H1 (cell line): ENCODE results near the gene SLC2A11. TPM values are rescaled to one million over a fixed set of nuclear protein-coding genes. Genes with fewer than 3 reads are reported as not detected.

ENCODE experiments used
- CTCF ChIA-PET: fragments of 300-600 bp; sonication (Branson Sonifier 250); formaldehyde crosslinking; loops from one replicate; lab custom pipeline; 2021; ENCODE audit not compliant: partially characterized antibody; lab: Charles Lee
- POLR2A ChIA-PET: fragments of 300-600 bp; sonication (Branson Sonifier 250); formaldehyde crosslinking; loops from one replicate; lab custom pipeline; 2021; ENCODE audit warnings: inconsistent platforms; ENCODE audit not compliant: partially characterized antibody; lab: Charles Lee
- DNase-seq, 2 experiments: peaks; one replicate each; pipeline versions ENCODE4 v3.0.0 to v3.0.0-alpha.2; 2010 to 2022; ENCODE audit warnings: low spot score in 2 of 2, low read depth in 1 of 2, mixed read lengths in 1 of 2
- FAIRE-seq: peaks from 2 replicates; lab custom pipeline; 2011; peaks lifted over from hg19 to GRCh38; lab: Jason Lieb, UNC
- H2AFZ ChIP-seq: 2 replicates; pipeline ENCODE4 v1.8.1; 2012; ENCODE audit warnings: low read length, inconsistent platforms
- H2AK5ac ChIP-seq: 2 replicates; pipeline ENCODE4 v1.6.1; 2013; ENCODE audit warnings: low read depth, low read length
- H2BK120ac ChIP-seq: replicated peaks from 2 replicates; pipeline ENCODE3; 2013; ENCODE audit warnings: low read depth, low read length, inconsistent platforms
- H2BK12ac ChIP-seq: 2 replicates; pipeline ENCODE4 v1.6.1; 2013; ENCODE audit warnings: low read depth, low read length
- H2BK15ac ChIP-seq: 2 replicates; pipeline ENCODE4 v1.6.1; 2013; ENCODE audit warnings: low read length
- H2BK20ac ChIP-seq: 2 replicates; pipeline ENCODE4 v1.6.1; 2013; ENCODE audit warnings: low read length
- H2BK5ac ChIP-seq: 2 replicates; pipeline ENCODE4 v1.6.1; 2013; ENCODE audit warnings: low read depth, low read length
- H3K14ac ChIP-seq: 2 replicates; pipeline ENCODE4 v1.6.1; 2013; ENCODE audit warnings: inconsistent platforms; ENCODE audit not compliant: insufficient read length
- H3K18ac ChIP-seq: 2 replicates; pipeline ENCODE4 v1.6.1; 2013; ENCODE audit warnings: low read length; ENCODE audit errors: extremely low read depth
- H3K23ac ChIP-seq: 2 replicates; pipeline ENCODE4 v1.6.1; 2013; ENCODE audit warnings: inconsistent platforms; ENCODE audit not compliant: insufficient read length
- H3K23me2 ChIP-seq: 2 replicates; pipeline ENCODE4 v1.6.1; 2013; ENCODE audit warnings: low read depth, low read length
- H3K27ac ChIP-seq: 2 replicates; pipeline ENCODE4 v1.6.1; 2011; ENCODE audit warnings: low read depth, low read length, inconsistent platforms
- H3K27me3 ChIP-seq, 4 experiments: replicated peaks in 1 of 4; 1 replicate in 1 of 4; 2 replicates in 3 of 4; pipeline versions ENCODE4 v1.6.1 to v1.8.1; 2011 to 2013; ENCODE audit warnings: low read length in 3 of 4, mild to moderate bottlenecking in 3 of 4, inconsistent platforms in 2 of 4, mixed read lengths in 2 of 4, moderate library complexity in 1 of 4; ENCODE audit not compliant: control insufficient read depth in 3 of 4, insufficient read depth in 3 of 4; ENCODE audit errors: extremely low read depth in 1 of 4
- H3K36me3 ChIP-seq, 4 experiments: 2 replicates each; pipeline versions ENCODE4 v1.6.1 to v1.8.1; 2011 to 2013; ENCODE audit warnings: mild to moderate bottlenecking in 4 of 4, low read length in 3 of 4, moderate library complexity in 2 of 4, control low read depth in 1 of 4, inconsistent platforms in 1 of 4; ENCODE audit not compliant: insufficient read depth in 4 of 4, control insufficient read depth in 2 of 4
- H3K4ac ChIP-seq: replicated peaks from 2 replicates; pipeline ENCODE3; 2013; ENCODE audit warnings: low read length, low read depth, mixed read lengths, inconsistent platforms; ENCODE audit not compliant: insufficient read length
- H3K4me1 ChIP-seq, 4 experiments: replicated peaks in 1 of 4; 1 replicate in 1 of 4; 2 replicates in 3 of 4; pipeline versions ENCODE4 v1.6.1 to v1.8.1; 2011 to 2013; ENCODE audit warnings: low read length in 3 of 4, inconsistent platforms in 2 of 4, mixed read lengths in 1 of 4; ENCODE audit not compliant: insufficient read depth in 4 of 4, control insufficient read depth in 3 of 4
- H3K4me2 ChIP-seq, 2 experiments: 2 replicates each; pipeline versions ENCODE4 v1.6.1 to v1.8.1; 2011 to 2013; ENCODE audit warnings: low read depth in 2 of 2, low read length in 2 of 2, control low read depth in 1 of 2, inconsistent platforms in 1 of 2, mild to moderate bottlenecking in 1 of 2; ENCODE audit not compliant: insufficient read depth in 1 of 2
- H3K4me3 ChIP-seq, 4 experiments: fragments of 200-600, 300-600 bp in 1 of 4; sonication (generic), shearing (Covaris generic), sonication (Bioruptor Twin) in 1 of 4; 2 replicates each; pipeline versions ENCODE4 v1.5.1 to v1.8.1; 2011 to 2016; ENCODE audit warnings: low read length in 4 of 4, low read depth in 3 of 4, control low read depth in 2 of 4, inconsistent platforms in 2 of 4, mild to moderate bottlenecking in 2 of 4, mixed read lengths in 1 of 4, moderate library complexity in 1 of 4; ENCODE audit not compliant: insufficient read depth in 2 of 4; ENCODE audit errors: extremely low read depth in 1 of 4
- H3K56ac ChIP-seq: replicated peaks from 2 replicates; pipeline ENCODE3; 2013; ENCODE audit warnings: low read depth, mild to moderate bottlenecking, mixed read lengths, low read length, inconsistent platforms; ENCODE audit not compliant: insufficient read length
- H3K79me1 ChIP-seq: 2 replicates; pipeline ENCODE4 v1.6.1; 2013; ENCODE audit warnings: low read depth, low read length, control low read depth
- H3K79me2 ChIP-seq, 2 experiments: 2 replicates each; pipeline versions ENCODE4 v1.6.1 to v1.8.1; 2012 to 2013; ENCODE audit warnings: low read length in 2 of 2, mild to moderate bottlenecking in 2 of 2, inconsistent platforms in 1 of 2; ENCODE audit not compliant: insufficient read depth in 2 of 2, control insufficient read depth in 1 of 2
- H3K9ac ChIP-seq, 4 experiments: replicated peaks in 1 of 4; 1 replicate in 1 of 4; 2 replicates in 3 of 4; pipeline versions ENCODE4 v1.6.1 to v1.8.1; 2011 to 2013; ENCODE audit warnings: low read depth in 3 of 4, low read length in 3 of 4, control low read depth in 2 of 4, mild to moderate bottlenecking in 2 of 4, moderate library complexity in 2 of 4, inconsistent platforms in 1 of 4; ENCODE audit errors: extremely low read depth in 1 of 4
- H3K9me3 ChIP-seq, 2 experiments: 2 replicates each; pipeline versions ENCODE4 v1.6.1 to v1.8.1; 2012 to 2013; ENCODE audit warnings: mild to moderate bottlenecking in 2 of 2, moderate library complexity in 2 of 2, control low read depth in 1 of 2, inconsistent platforms in 1 of 2, low read depth in 1 of 2, low read length in 1 of 2, mixed read lengths in 1 of 2; ENCODE audit not compliant: insufficient read depth in 2 of 2
- H4K20me1 ChIP-seq, 2 experiments: replicated peaks in 1 of 2; 2 replicates each; pipeline versions ENCODE3 to v1.8.1; 2011 to 2013; ENCODE audit warnings: inconsistent platforms in 2 of 2, low read length in 2 of 2, mild to moderate bottlenecking in 1 of 2; ENCODE audit not compliant: insufficient read depth in 2 of 2, control insufficient read depth in 1 of 2
- H4K5ac ChIP-seq: 2 replicates; pipeline ENCODE4 v1.6.1; 2013; ENCODE audit warnings: low read length, low read depth, mixed read lengths, inconsistent platforms; ENCODE audit not compliant: insufficient read length
- H4K8ac ChIP-seq: 2 replicates; pipeline ENCODE4 v1.8.0; 2013; ENCODE audit warnings: mild to moderate bottlenecking, moderate library complexity, low read length, inconsistent platforms; ENCODE audit not compliant: insufficient read depth; ENCODE audit errors: extremely low read depth
- H4K91ac ChIP-seq: replicated peaks from 2 replicates; pipeline ENCODE3; 2013; ENCODE audit warnings: low read length, mixed read lengths, inconsistent platforms; ENCODE audit not compliant: insufficient read length
- CBX8 ChIP-seq: fragments of 300-800, 300-1000 bp; sonication (generic); IDR thresholded peaks from 2 replicates; pipeline ENCODE4 v1.7.1; 2016; ENCODE audit warnings: low read depth, low read length, borderline replicate concordance
- CEBPB ChIP-seq: IDR thresholded peaks from 2 replicates; pipeline ENCODE4 v1.6.1; 2012; ENCODE audit warnings: low read depth, low read length
- CTBP2 ChIP-seq: IDR thresholded peaks from 2 replicates; pipeline ENCODE4 v1.7.0; 2011; ENCODE audit warnings: borderline replicate concordance, mild to moderate bottlenecking, moderate library complexity, mixed read lengths, low read length; ENCODE audit not compliant: insufficient read depth, insufficient read length
- EGR1 ChIP-seq: IDR thresholded peaks from 2 replicates; pipeline ENCODE4 v1.6.1; 2011; ENCODE audit warnings: low read depth, low read length, borderline replicate concordance
- GABPA ChIP-seq: IDR thresholded peaks from 2 replicates; pipeline ENCODE4 v1.6.1; 2011; ENCODE audit warnings: mild to moderate bottlenecking, low read length, moderate library complexity, borderline replicate concordance; ENCODE audit not compliant: insufficient read depth
- KDM1A ChIP-seq: fragments of 200-600, 300-600 bp; sonication (generic); IDR thresholded peaks from 2 replicates; pipeline ENCODE4 v1.7.1; 2016; ENCODE audit warnings: mild to moderate bottlenecking, low read length, borderline replicate concordance
- RFX5 ChIP-seq: IDR thresholded peaks from 2 replicates; pipeline ENCODE4 v1.6.1; 2011; ENCODE audit warnings: low read depth, low read length, improper control_type of control experiment, borderline replicate concordance
- SP4 ChIP-seq: IDR thresholded peaks from 2 replicates; pipeline ENCODE4 v1.6.1; 2012; ENCODE audit warnings: low read length, inconsistent platforms
- TBP ChIP-seq: IDR thresholded peaks from 2 replicates; pipeline ENCODE4 v1.6.1; 2011; ENCODE audit warnings: low read depth, low read length, improper control_type of control experiment
- TCF12 ChIP-seq: IDR thresholded peaks from 2 replicates; pipeline ENCODE4 v1.6.1; 2011; ENCODE audit warnings: low read depth, mild to moderate bottlenecking, low read length
- TEAD4 ChIP-seq: IDR thresholded peaks from 2 replicates; pipeline ENCODE4 v1.6.1; 2012; ENCODE audit warnings: low read depth, low read length, inconsistent platforms, mixed read lengths
- WGBS, 2 experiments: shearing (Covaris generic) in 1 of 2; methylation state at CpG; one replicate each; pipeline versions ENCODE4 v1.1.6 to v1.1.7; 2013 to 2015; ENCODE audit warnings: low lambda C conversion rate in 2 of 2, mixed read lengths in 2 of 2, inconsistent platforms in 1 of 2, low coverage in 1 of 2, missing lambda C conversion rate in 1 of 2; ENCODE audit not compliant: insufficient replicate concordance in 2 of 2, insufficient coverage in 1 of 2, insufficient read length in 1 of 2; ENCODE audit errors: extremely low coverage in 1 of 2, missing lambda C conversion rate in 1 of 2; 5-methylcytosine and 5-hydroxymethylcytosine counted together
- polyA plus RNA-seq, 7 experiments: library from polyadenylated mRNA; depleted of rRNA in 3 of 7; stranded (reverse) in 5 of 7; unstranded in 2 of 7; fragments of >200 nt in 5 of 7; fragments of 200-250 nt in 2 of 7; gene quantifications; 1 replicate in 5 of 7; 2 replicates in 1 of 7; 4 replicates in 1 of 7; pipeline versions ENCODE4 v1.2.1 to v1.2.3, GENCODE V29; 2011 to 2013; ENCODE audit warnings: missing spikeins in 2 of 7, mixed read lengths in 2 of 7
- total RNA-seq: library from RNA; stranded (reverse); fragmentation: NEBNext Ultra II Directional; extraction: Animal tissue kit (Norgen Biotek cat#: 25700); gene quantifications from 2 replicates; pipeline ENCODE4 v1.2.1, GENCODE V29; 2021
- TF ChIP-seq, protein P1 (sequence below): IDR thresholded peaks from 2 replicates; pipeline ENCODE4 v1.6.1; 2012; ENCODE audit warnings: inconsistent platforms

The SLC2A11 gene
- total and polyA plus RNA-seq, 2 of the 8 experiments (the other 6 are each of a cell fraction or from before 2014, with no cell fraction given), result 10.7 to 12.5 TPM

DNA sequence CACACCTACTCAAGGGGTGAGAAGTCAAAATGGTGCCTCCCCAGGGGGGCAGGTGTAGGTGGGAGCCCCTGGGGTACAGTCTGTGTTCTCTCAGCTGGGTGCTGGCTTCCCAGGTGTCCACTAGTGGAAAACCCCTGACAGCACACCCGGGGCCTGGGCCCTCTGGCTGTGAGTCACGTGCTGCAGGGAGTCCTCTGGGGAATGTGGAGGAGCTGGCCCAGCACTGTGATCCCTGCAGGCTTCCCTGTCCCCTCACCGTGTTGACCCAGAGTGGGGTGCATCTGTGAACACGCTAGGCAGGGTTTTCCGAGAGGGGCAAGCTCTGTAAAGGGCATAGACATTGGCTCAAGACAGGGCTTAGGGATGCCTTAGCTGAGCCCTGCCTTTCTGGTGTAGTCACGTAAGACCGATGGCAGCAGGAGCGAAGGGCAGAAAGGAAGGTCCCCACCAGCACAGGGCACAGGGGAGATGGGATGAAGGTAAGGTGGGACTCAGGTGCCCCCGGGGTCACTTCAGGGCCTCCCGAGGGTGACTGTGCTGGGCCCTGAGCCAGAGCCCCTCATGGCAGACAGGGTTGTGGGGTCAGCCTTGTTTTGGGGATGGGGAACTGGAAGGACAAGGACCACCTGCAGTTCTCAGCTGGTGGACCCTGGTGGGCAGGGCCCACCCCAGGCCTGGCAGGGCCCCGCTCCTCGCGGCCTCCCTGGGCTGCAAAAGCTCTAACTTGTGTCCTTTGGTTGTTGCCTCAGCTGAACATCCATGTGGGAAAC, 33.0 kb upstream of the SLC2A11 start:
- Histone ChIP-seq H3K36me3 (peaks cover 11 to 55% (median 26%) of the 10 kb centered on the region in 4 experiments), H2BK5ac (peak overlapping the region; percentile 96; the same call in 1 of the 2 replicates), H3K56ac (no peak overlapping the region), H3K4me1 (no peaks in the 10 kb centered on the region), H3K27ac (no peak overlapping the region; the same call in 1 of the 2 replicates), H3K23ac (no peak overlapping the region), H3K23me2 (no peaks in the 10 kb centered on the region), H4K8ac (no peak overlapping the region), H3K79me1 (no peaks in the 10 kb centered on the region), H2BK20ac (no peak overlapping the region), H2BK12ac (no peak overlapping the region), H4K91ac (no peak overlapping the region), H3K14ac (no peak overlapping the region), H4K20me1 (peaks cover 0 to 10% of the 10 kb centered on the region in 2 experiments), H3K4me3 (no peak overlapping the region), H2BK120ac (no peak overlapping the region), H3K9ac (no peak overlapping the region), H3K4me2 (no peak overlapping the region), H3K79me2 (no peaks in the 10 kb centered on the region), H3K18ac (no peak overlapping the region), H4K5ac (no peak overlapping the region), H2AK5ac (no peak overlapping the region), H2AFZ (no peak overlapping the region), H3K9me3 (no peaks in the 10 kb centered on the region), H3K4ac (no peak overlapping the region), H3K27me3 (no peaks in the 10 kb centered on the region; a peak in 1 of 7 replicates), H2BK15ac (no peak overlapping the region)
- ChIA-PET POLR2A (interaction anchor here (0.9 to 2.0 kb wide), 7 partner anchors 8 to 69 kb away, joined by 3 to 6 read pairs (median 4); partner anchors contain the start of gene MIF), CTCF (interaction anchor here (0.7 to 1.8 kb wide), 3 partner anchors 10 to 351 kb away, joined by 3 to 4 read pairs (median 4); partner anchors contain the start of gene CHCHD10)
- no peak for DNase-seq
- 90% methylated on average over 13 of the region's 13 CpGs; no CpG with 5 or more reads in 1 of the 2 experiments for WGBS, 2 experiments
- no peak for FAIRE-seq
- TF ChIP-seq SP4 (no peak), GABPA (no peak), TEAD4 (no peak), TCF12 (no peak), RFX5 (no peak), CTBP2 (no peak), EGR1 (no peak), CBX8 (no peak), TBP (no peak), CEBPB (no peak), KDM1A (no peak)
- TF ChIP-seq, protein P1, sequence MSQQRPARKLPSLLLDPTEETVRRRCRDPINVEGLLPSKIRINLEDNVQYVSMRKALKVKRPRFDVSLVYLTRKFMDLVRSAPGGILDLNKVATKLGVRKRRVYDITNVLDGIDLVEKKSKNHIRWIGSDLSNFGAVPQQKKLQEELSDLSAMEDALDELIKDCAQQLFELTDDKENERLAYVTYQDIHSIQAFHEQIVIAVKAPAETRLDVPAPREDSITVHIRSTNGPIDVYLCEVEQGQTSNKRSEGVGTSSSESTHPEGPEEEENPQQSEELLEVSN, result no peak
